BJ (cell line): ENCODE results near the gene ENTPD2. TPM values are rescaled to one million over a fixed set of nuclear protein-coding genes. Genes with fewer than 3 reads are reported as not detected.

Source experiments
- CTCF ChIA-PET: fragments of 350-600 bp; formaldehyde crosslinking; extraction: SDS; loops from one replicate; lab custom pipeline; 2021; ENCODE audit warnings: antibody characterized with exemption, inconsistent platforms; lab: Yijun Ruan, JAX
- POLR2A ChIA-PET: fragments of 300-600 bp; sonication (Branson Sonifier 250); formaldehyde crosslinking; extraction: SDS; loops from one replicate; lab custom pipeline; 2021; ENCODE audit warnings: antibody characterized with exemption; lab: Charles Lee
- DNase-seq: peaks from one replicate; pipeline ENCODE4 v3.0.0-alpha.2; 2011; ENCODE audit warnings: low read depth
- H3K27me3 ChIP-seq: 2 replicates; pipeline ENCODE4 v1.6.0; 2011; ENCODE audit warnings: low read length; ENCODE audit not compliant: control insufficient read depth, insufficient read depth
- H3K36me3 ChIP-seq: 2 replicates; pipeline ENCODE4 v1.5.1; 2011; ENCODE audit warnings: low read length; ENCODE audit not compliant: control insufficient read depth, insufficient read depth
- H3K4me3 ChIP-seq: 2 replicates; pipeline ENCODE4 v1.5.1; 2011; ENCODE audit warnings: low read depth, mild to moderate bottlenecking, control low read depth, low read length
- polyA plus RNA-seq: library from polyadenylated mRNA; depleted of rRNA; stranded (reverse); fragments of >200 nt; gene quantifications from 2 replicates; pipeline ENCODE4 v1.2.3, GENCODE V29; 2011
- TF ChIP-seq, protein P1 (sequence below): IDR thresholded peaks from 2 replicates; pipeline ENCODE4 v1.5.1; 2011; ENCODE audit warnings: low read depth, mild to moderate bottlenecking, control low read depth, inconsistent platforms, low read length, moderate library complexity; ENCODE audit not compliant: insufficient read depth

ENTPD2 gene
- polyA plus RNA-seq, 1 experiment: not detected

DNA sequence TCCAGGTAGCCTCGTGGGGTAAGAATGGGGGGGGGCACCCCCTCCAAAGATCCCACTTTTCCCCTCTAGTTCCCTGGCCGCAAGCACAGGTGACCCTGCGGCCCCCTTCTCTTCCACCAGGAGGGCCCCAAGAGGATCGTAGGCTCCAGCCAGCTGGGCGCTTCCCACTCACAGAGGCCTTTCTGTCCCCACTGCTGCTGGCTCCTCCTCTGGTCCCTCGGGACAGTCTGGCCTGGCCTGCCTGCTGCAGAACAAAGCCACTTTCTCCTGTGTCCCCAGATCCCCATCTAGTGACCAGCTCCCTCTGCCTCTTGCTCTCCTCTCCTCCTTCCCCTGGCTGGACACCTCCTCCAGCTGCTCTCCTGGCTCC, 17.0 kb upstream of the ENTPD2 start:
- ChIA-PET POLR2A (interaction anchor here (0.6 to 0.7 kb wide), 2 partner anchors 43 to 240 kb away, joined by 3 to 6 read pairs; no protein-coding TSS in a partner anchor), CTCF (interaction anchor here (0.9 to 9.4 kb wide), 13 partner anchors 10 to 285 kb away, joined by 3 to 153 read pairs (median 5); partner anchors contain the start of genes AJM1, MAN1B1, NPDC1 and RNF224)
- H3K27me3 ChIP-seq: no peaks in the 10 kb centered on the region
- TF ChIP-seq, protein P1, sequence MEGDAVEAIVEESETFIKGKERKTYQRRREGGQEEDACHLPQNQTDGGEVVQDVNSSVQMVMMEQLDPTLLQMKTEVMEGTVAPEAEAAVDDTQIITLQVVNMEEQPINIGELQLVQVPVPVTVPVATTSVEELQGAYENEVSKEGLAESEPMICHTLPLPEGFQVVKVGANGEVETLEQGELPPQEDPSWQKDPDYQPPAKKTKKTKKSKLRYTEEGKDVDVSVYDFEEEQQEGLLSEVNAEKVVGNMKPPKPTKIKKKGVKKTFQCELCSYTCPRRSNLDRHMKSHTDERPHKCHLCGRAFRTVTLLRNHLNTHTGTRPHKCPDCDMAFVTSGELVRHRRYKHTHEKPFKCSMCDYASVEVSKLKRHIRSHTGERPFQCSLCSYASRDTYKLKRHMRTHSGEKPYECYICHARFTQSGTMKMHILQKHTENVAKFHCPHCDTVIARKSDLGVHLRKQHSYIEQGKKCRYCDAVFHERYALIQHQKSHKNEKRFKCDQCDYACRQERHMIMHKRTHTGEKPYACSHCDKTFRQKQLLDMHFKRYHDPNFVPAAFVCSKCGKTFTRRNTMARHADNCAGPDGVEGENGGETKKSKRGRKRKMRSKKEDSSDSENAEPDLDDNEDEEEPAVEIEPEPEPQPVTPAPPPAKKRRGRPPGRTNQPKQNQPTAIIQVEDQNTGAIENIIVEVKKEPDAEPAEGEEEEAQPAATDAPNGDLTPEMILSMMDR: no peak
- H3K36me3 ChIP-seq: no peaks in the 10 kb centered on the region
- peak overlapping the region; percentile 39 for H3K4me3 ChIP-seq
- no peak for DNase-seq

DNA sequence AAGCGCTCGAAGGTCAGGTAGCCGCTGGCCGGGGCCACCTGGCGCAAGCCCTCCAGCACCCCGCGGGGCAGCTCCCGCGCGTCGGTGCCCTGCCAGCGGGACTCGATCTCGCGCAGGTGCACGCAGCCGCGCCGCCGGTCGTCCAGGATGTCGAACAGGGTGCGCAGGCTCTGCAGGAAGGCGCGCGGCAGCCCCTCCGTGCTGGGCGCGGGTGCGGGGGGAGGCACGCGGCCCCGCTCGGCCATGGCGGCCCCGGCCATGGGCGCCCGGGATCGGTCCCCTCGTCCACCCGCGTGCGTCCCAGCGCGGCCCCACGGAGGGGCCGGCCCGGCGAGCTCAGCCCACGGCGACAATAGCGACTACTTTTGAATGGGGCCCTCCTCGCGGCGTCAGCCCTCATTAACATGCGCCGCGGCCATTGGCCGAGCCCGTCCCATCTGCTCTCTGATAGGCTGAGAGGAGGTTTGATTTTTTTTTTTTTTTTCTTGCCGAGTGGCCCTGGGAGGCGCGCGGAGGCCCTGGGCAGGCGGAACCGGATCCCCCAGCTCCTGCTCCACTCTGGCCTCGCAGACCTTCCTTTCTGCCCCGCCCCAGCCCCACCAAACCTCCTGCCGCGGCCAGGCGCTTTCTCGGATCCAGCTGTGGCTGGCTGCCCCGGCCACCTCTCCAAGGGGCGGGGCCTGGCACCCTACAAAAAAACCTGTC, 16.5 kb upstream of the ENTPD2 start, which contains the start of gene SAPCD2:
TSS of gene SAPCD2 (minus strand) at position 357 of the 705 bp plus-strand sequence. CDS start at position 260, 97 bp downstream.
- peak within 1 kb of the TSS; percentile 39 for H3K4me3 ChIP-seq
- CTCF ChIA-PET: interaction anchor here (0.9 to 9.4 kb wide), 14 partner anchors 9 to 284 kb away, joined by 3 to 153 read pairs (median 5); partner anchors contain the start of genes AJM1, MAN1B1, NPDC1 and RNF224
- POLR2A ChIA-PET: interaction anchor here (0.6 to 0.7 kb wide), 2 partner anchors 43 to 240 kb away, joined by 3 to 6 read pairs; no protein-coding TSS in a partner anchor
- H3K27me3 ChIP-seq: no peaks in the 10 kb centered on the region
- TF ChIP-seq, protein P1: no peak
- no peak for DNase-seq
- no peaks in the 10 kb centered on the region for H3K36me3 ChIP-seq

DNA sequence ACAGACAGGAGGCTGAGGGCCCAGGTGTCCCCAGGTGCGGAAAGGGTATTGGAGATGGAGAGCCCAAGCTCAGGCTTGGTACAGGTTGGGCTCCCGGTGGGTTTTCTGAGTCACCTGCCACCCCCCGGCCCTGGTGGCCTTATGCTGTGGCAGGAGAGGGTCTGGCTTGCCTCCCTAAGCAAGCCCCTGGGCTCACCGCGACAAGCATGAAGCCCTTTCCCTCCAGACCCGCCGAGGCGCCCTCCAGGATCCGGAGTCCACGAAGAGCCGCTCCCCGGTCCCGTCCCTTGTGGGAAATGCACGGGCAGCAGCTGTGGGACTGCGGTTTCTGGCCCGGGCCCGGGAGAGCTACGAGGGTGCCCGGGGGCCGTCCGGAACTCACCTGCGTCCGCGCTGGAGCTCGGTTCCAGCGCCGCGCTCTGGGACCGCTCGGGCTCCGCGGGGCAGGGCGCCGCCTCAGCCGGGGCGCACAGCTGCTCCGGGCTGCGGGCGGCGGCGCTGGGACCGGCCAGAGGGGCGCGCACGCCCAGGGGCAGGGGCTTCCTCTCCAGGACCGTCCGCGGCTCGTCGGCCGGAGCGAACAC, 15.7 kb upstream of the ENTPD2 start:
- H3K27me3 ChIP-seq: no peaks in the 10 kb centered on the region
- ChIA-PET POLR2A (no interaction called here), CTCF (interaction anchor here (0.9 to 9.4 kb wide), 11 partner anchors 9 to 281 kb away, joined by 3 to 153 read pairs (median 11); partner anchors contain the start of genes AJM1 and NPDC1)
- DNase-seq: no peak
- no peaks in the 10 kb centered on the region for H3K36me3 ChIP-seq
- TF ChIP-seq, protein P1: no peak
- H3K4me3 ChIP-seq: peak overlapping the region; percentile 4

DNA sequence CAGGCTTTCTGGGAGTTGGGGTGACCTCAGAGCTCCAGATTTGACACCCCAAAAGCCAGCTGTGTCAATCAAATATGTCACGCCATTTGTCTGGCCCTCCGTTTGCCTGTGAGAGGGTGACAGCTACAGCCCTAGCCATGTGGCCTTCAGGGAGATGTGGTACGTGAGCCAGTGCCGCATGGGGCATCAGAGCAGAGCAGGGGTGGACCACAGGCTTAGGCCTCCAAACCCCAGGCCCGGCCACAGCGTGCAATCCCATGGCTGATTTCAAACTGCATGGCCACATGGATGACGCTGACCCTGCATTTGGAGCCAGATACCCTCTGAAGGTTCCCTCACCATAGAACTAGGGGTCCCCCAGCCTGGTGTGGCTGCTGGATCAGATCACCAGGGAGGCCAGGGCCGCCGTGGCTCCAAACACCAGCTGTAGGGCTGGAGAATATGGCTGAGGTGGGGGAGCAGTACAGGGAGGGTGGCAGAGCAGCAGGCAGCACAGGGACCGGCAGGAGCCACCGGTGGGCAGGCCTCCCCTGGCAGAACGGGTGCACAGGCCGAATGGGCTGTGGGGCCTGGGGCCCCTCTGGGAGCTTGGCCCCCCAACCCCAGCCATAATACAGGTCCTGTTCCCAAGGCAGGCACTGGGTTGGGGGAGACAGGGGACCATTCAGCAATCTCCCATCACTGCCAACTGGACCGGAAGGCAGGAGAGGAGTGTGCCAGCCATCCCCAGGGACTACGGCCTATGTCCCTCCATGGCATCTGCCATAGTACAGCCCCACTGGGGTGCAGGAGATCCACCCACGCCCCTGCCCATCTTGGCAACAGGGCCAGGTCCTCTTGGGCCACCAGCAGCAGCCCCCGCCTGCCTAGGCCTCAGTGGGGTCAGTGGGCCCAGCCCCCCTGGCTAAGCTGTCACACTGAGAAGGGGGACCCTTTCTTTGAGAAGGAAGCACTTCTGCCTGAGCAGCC, 15.0 kb upstream of the ENTPD2 start:
- TF ChIP-seq, protein P1: no peak
- H3K36me3 ChIP-seq: no peaks in the 10 kb centered on the region
- ChIA-PET POLR2A (no interaction called here), CTCF (interaction anchor here (1.0 to 9.4 kb wide), 20 partner anchors 8 to 294 kb away, joined by 3 to 153 read pairs (median 6); partner anchors contain the start of genes AJM1, CYSRT1, MAN1B1 and NPDC1)
- no peaks in the 10 kb centered on the region for H3K27me3 ChIP-seq
- no peak for DNase-seq
- H3K4me3 ChIP-seq: no peak overlapping the region
